ENCODE data around the gene SDK2. TPM values are rescaled to one million over a fixed set of nuclear protein-coding genes. Genes with fewer than 3 reads are reported as not detected.

Gene SDK2
- total RNA-seq, 4 donors from 2014 or later: 1.4 to 6.8 (median 3.3) TPM

- Histone ChIP-seq H3K4me1 (no peaks in the 10 kb centered on the region), H3K4me3 (no peak overlapping the region), H3K27me3 (peaks cover 14% of the 10 kb centered on the region), H3K9me3 (no peaks in the 10 kb centered on the region), H3K36me3 (no peaks in the 10 kb centered on the region), H3K27ac (no peak overlapping the region)
- 72% methylated on average over 3 of the region's 3 CpGs for WGBS
- no peak for TF ChIP-seq CTCF (IDR thresholded peaks at IDR 0.05)
- no peak for TF ChIP-seq EP300 (IDR thresholded peaks at IDR 0.05)
- TF ChIP-seq POLR2A (IDR thresholded peaks at IDR 0.05): no peak
- DNase-seq (ENCODE audit: low spot score in 2 of 2): no peak
These were observed 42.7 kb upstream of the SDK2 start for GRCh38 chr17:73686961-73687360.

DNA sequence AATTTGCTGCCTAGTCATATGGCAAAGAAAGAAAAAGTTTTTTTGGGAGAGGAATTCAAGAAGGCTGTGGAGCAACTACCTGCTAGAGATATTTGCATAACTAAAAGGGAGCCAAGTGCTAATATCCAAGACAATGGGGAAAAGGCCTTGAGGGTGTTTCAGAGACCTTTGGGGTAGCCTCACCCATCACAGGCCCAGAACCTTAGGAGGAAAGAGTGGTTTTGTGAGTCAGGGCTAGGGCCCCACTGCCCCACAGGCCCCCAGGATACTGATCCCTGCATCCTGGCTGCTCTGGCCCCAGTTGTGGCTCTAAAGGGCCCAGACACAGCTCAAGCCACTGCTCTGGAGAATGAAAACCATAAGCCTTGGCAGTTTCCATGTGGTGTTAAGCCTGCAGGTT lies 41.9 kb upstream of the SDK2 start:
- peaks cover 14% of the 10 kb centered on the region for H3K27me3 ChIP-seq
- H3K27ac ChIP-seq: no peak overlapping the region
- no peaks in the 10 kb centered on the region for H3K9me3 ChIP-seq
- no peak overlapping the region for H3K4me3 ChIP-seq
- H3K4me1 ChIP-seq: no peaks in the 10 kb centered on the region
- H3K36me3 ChIP-seq: no peaks in the 10 kb centered on the region
- TF ChIP-seq EP300 (IDR thresholded peaks at IDR 0.05) (no peak), POLR2A (IDR thresholded peaks at IDR 0.05) (no peak)
- no peak for DNase-seq (ENCODE audit: low spot score in 2 of 2)

GRCh38 chr17:73684183-73684582 lies 39.9 kb upstream of the SDK2 start:
- Histone ChIP-seq H3K36me3 (no peaks in the 10 kb centered on the region), H3K4me3 (no peak overlapping the region), H3K27me3 (peaks cover 19% of the 10 kb centered on the region), H3K4me1 (no peaks in the 10 kb centered on the region), H3K27ac (no peak overlapping the region), H3K9me3 (no peaks in the 10 kb centered on the region)
- no peak for DNase-seq (ENCODE audit: low spot score in 2 of 2)
- TF ChIP-seq POLR2A (IDR thresholded peaks at IDR 0.05): no peak
- TF ChIP-seq CTCF (IDR thresholded peaks at IDR 0.05): no peak
- TF ChIP-seq EP300 (IDR thresholded peaks at IDR 0.05): no peak
- no peak for TF ChIP-seq POLR2AphosphoS5 (IDR thresholded peaks at IDR 0.05)
- WGBS: 32% methylated on average over 3 of the region's 3 CpGs

DNA sequence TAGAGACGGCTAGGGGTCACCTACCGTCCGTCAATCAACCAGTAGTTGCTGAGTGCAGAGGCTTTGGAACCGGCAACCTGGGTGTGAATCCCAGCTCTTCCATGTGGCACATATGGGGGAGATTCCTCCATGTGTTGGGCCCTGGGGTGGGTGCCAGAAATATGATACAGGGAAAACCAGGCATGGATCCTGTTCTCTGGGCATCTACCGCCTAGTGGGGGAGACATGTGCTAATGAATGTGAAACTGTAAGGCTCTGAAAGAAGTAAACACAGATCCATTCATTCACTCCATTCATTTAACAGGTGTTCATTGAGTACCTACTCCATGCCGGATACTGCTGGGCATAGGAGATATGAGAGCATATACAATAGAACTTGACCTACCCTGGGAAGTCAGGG lies 39.5 kb upstream of the SDK2 start:
- 68% methylated on average over 6 of the region's 6 CpGs for WGBS

DNA sequence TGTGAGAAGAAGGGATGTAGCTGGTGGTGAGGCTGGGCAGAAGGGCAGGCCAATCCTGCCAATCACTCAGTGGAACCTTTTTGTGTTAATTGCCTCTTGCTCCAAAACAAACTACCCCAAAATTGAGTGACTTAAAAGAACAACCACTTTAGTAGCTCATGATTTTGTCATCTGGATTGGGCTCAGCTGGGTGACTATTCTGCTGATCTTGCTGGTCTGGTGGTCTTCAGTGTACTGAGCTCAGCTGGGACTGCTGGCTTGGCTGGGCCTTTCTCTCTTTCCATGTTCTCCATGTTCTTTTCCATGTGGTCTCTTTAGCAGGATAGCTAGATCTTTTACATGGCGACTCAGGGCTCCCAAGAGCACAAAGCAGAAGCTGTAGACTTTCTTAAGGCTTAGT lies 37.7 kb upstream of the SDK2 start:
- DNase-seq (ENCODE audit: low spot score in 2 of 2): no peak
- H3K4me1 ChIP-seq: no peaks in the 10 kb centered on the region
- no peak overlapping the region for H3K27ac ChIP-seq
- peaks cover 24% of the 10 kb centered on the region for H3K27me3 ChIP-seq
- 100% methylated on average over 1 of the region's 1 CpG for WGBS
- TF ChIP-seq EP300 (IDR thresholded peaks at IDR 0.05): no peak
- TF ChIP-seq CTCF (IDR thresholded peaks at IDR 0.05): no peak
- TF ChIP-seq POLR2AphosphoS5 (IDR thresholded peaks at IDR 0.05): no peak
- TF ChIP-seq POLR2A (IDR thresholded peaks at IDR 0.05): no peak
- H3K4me3 ChIP-seq: no peak overlapping the region
- no peaks in the 10 kb centered on the region for H3K36me3 ChIP-seq
- no peaks in the 10 kb centered on the region for H3K9me3 ChIP-seq

More for the DNA sequence above, 39.5 kb upstream of the SDK2 start:
- Histone ChIP-seq H3K4me3 (no peak overlapping the region), H3K36me3 (no peaks in the 10 kb centered on the region), H3K27me3 (peaks cover 23% of the 10 kb centered on the region), H3K27ac (no peak overlapping the region), H3K9me3 (no peaks in the 10 kb centered on the region), H3K4me1 (no peaks in the 10 kb centered on the region)
- TF ChIP-seq EP300 (IDR thresholded peaks at IDR 0.05): no peak
- TF ChIP-seq POLR2AphosphoS5 (IDR thresholded peaks at IDR 0.05): no peak
- TF ChIP-seq POLR2A (IDR thresholded peaks at IDR 0.05): no peak
- no peak for TF ChIP-seq CTCF (IDR thresholded peaks at IDR 0.05)
- no peak for DNase-seq (ENCODE audit: low spot score in 2 of 2)

DNA sequence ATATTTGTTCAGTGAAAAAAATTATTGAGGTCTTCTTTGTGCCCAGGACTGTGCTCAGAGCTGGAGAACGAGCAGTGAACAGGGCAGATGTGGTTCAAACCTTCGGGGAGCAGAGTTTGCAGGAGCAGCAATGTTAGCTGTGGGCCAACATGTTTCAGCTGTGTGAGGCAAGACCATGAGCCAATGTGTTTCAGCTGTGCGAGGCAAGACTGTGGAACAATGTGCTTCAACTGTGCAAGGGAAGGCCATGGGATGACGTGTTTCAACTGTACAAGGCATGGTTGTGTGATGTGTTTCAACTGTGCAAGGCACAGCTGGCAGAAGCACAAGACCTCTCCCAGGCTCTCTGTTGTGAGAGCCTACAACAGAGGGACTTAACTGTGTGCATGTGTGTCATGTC lies 35.2 kb upstream of the SDK2 start:
- Histone ChIP-seq H3K27me3 (peaks cover 34% of the 10 kb centered on the region), H3K4me3 (no peak overlapping the region), H3K9me3 (no peaks in the 10 kb centered on the region), H3K4me1 (no peaks in the 10 kb centered on the region), H3K27ac (no peak overlapping the region), H3K36me3 (no peaks in the 10 kb centered on the region)
- WGBS: 72% methylated on average over 4 of the region's 4 CpGs
- TF ChIP-seq CTCF (IDR thresholded peaks at IDR 0.05) (no peak), POLR2AphosphoS5 (IDR thresholded peaks at IDR 0.05) (no peak), POLR2A (IDR thresholded peaks at IDR 0.05) (no peak), EP300 (IDR thresholded peaks at IDR 0.05) (no peak)
- no peak for DNase-seq (ENCODE audit: low spot score in 2 of 2)
